ENCODE measurements around the gene ARHGEF12. TPM values are rescaled to one million over a fixed set of nuclear protein-coding genes. Genes with fewer than 3 reads are reported as not detected.
"Not testable (repeated sequence)": the region's sequence is repeated elsewhere in the genome, so short reads cannot be mapped to it uniquely, and the experiment has no call there.

Gene ARHGEF12
- total RNA-seq, 2 donors from 2014 or later, result 11.2 to 14.2 TPM

DNA sequence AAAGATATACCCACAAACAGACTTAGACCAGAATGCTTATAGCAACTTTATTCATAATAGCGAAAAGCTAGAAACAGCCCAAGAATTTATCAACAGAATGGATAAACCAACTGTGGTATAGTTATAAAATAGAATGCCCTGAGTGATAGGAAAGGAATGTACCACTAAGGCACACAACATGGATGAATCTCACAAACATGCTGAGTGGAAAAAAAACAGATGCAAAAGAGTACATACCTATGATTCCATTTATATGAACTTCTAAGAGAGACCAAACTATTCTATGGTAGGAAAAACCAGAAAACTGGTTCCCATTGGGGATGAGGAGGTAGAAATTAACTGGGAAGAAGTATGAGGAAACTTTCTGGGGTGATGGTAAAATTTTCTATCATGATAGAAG lies 134.9 kb downstream of the ARHGEF12 start:
- no peak for DNase-seq (ENCODE audit: low spot score in 2 of 2)
- Mint-ChIP-seq H3K9me3 (no peaks in the 10 kb centered on the region), H3K27ac (no peak overlapping the region), H3K36me3 (peaks cover 0 to 6% of the 10 kb centered on the region in 2 donors)
- no peak for ATAC-seq

DNA sequence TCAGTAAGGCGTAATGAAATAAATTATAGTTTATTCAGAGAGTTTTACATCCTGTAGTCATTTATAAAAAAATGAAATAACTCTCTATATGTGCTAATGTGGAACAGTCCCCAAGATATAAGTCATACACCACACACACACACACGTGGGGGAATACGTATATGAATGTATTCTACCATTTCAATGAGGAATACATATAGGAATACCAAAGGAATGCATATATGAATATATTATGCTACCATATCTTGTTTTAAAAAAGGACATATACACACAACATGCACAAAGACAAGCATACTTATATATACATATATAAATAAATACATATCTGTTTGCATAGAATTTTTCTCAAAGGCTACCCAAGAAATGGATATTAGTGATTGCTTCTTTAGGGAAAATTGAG lies 135.8 kb downstream of the ARHGEF12 start:
- no peak for DNase-seq (ENCODE audit: low spot score in 2 of 2)
- no peak for ATAC-seq
- H3K36me3 Mint-ChIP-seq, result peaks cover 4 to 6% of the 10 kb centered on the region in 2 donors

DNA sequence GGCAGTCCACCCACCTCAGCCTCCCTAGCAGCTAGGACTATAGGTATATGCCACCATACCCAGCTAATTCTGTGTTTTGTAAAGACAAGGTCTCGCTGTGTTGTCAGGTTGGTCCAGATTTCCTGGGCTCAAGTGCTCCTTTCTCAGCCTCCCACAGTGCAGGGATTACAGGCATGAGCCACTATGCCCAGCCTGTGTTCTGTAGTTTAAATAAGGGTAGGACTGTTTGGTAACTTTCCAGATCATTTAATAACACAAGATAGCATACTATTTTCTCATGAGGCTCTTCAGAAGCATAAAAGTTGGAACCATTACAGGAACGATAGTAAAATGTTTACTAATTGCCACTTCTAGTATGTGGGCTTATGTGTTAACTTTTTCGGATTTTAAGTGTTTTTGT lies 137.3 kb downstream of the ARHGEF12 start:
- Mint-ChIP-seq H3K27ac (no peak overlapping the region), H3K9me3 (no peaks in the 10 kb centered on the region), H3K36me3 (peaks cover 0 to 9% of the 10 kb centered on the region in 2 donors)
- ATAC-seq (no peak), DNase-seq (ENCODE audit: low spot score in 2 of 2) (no peak)

More for the DNA sequence above, 135.8 kb downstream of the ARHGEF12 start:
- Mint-ChIP-seq H3K27ac (no peak overlapping the region), H3K9me3 (no peaks in the 10 kb centered on the region)

DNA sequence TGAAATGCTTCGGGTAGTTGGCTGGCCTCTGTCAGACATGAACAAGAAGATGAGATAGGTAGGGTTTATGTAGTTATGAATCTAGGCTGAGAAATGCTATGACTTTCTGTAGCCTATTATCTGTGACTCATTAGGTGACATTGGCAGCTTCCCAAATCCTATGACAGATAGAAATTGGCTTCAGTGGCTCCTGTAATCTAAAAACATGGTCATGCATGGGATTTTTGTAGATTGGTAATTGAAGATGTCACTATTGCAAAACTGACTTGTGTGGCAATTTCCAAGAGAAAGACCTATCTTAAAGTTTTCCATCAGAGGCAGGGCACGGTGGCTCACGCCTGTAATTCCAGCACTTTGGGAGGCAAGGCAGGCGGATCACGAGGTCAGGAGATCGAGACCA lies 145.9 kb downstream of the ARHGEF12 start:
- Mint-ChIP-seq H3K27ac (no peak overlapping the region), H3K36me3 (peaks cover 0 to 17% of the 10 kb centered on the region in 2 donors), H3K9me3 (no peaks in the 10 kb centered on the region)
- ATAC-seq (no peak), DNase-seq (ENCODE audit: low spot score in 2 of 2) (no peak)

DNA sequence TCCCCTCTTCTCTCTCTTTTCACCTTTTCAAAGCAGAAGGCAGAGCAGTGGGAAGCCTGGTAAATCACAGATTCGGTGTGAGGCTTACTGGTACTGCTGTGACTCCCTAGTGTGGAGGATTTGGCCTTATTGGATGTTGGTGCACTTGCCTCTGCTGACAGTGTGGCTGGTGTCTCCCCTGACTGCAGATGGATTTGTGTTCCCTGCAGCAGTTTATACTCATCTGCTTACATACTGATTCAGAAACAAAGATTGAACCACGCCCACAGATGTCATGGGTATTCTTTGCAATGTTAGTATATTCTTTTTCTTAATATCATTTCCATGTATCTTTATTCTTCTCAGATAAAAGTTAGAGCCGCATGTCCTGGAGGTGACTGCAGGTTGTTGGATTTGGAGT lies 148.5 kb downstream of the ARHGEF12 start:
- no peaks in the 10 kb centered on the region for H3K9me3 Mint-ChIP-seq
- H3K27ac Mint-ChIP-seq, result no peak overlapping the region
- ATAC-seq, result no peak
- peaks cover 0 to 13% of the 10 kb centered on the region in 2 donors for H3K36me3 Mint-ChIP-seq
- no peak for DNase-seq (ENCODE audit: low spot score in 2 of 2)

GRCh38 chr11:120486138-120486537 lies 149.9 kb downstream of the ARHGEF12 start:
- DNase-seq (ENCODE audit: low spot score in 2 of 2) (no peak), ATAC-seq (no peak)
- Mint-ChIP-seq H3K27ac (no peak overlapping the region), H3K9me3 (no peaks in the 10 kb centered on the region), H3K36me3 (peaks cover 0 to 8% of the 10 kb centered on the region in 2 donors)

DNA sequence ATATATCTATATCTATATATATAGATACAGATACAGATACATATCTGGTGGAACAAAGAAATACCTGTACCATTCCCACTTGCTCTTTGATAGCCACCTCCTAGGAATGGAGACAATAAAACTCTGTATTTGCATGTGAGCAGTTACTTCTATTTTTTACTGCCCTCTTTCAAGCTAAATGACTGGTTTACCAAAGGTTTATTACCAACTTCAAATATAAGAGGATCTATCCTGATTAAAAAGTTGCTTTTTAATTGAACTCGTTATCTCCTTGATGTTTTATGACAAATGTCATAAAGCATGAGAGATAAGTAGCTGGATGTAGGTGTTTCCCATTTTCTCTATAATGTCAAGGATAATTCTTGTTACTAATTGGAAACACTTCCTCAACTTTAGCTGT lies 153.6 kb downstream of the ARHGEF12 start:
- Mint-ChIP-seq H3K9me3 (no peaks in the 10 kb centered on the region), H3K36me3 (peaks cover 0 to 5% of the 10 kb centered on the region in 2 donors), H3K27ac (no peak overlapping the region)
- no peak for DNase-seq (ENCODE audit: low spot score in 2 of 2)
- no peak for ATAC-seq

GRCh38 chr11:120492486-120492885 lies 156.3 kb downstream of the ARHGEF12 start:
- H3K36me3 Mint-ChIP-seq, result no peaks in the 10 kb centered on the region
- ATAC-seq (no peak), DNase-seq (ENCODE audit: low spot score in 2 of 2) (no peak)
- H3K9me3 Mint-ChIP-seq, result no peaks in the 10 kb centered on the region
- no peak overlapping the region for H3K27ac Mint-ChIP-seq

DNA sequence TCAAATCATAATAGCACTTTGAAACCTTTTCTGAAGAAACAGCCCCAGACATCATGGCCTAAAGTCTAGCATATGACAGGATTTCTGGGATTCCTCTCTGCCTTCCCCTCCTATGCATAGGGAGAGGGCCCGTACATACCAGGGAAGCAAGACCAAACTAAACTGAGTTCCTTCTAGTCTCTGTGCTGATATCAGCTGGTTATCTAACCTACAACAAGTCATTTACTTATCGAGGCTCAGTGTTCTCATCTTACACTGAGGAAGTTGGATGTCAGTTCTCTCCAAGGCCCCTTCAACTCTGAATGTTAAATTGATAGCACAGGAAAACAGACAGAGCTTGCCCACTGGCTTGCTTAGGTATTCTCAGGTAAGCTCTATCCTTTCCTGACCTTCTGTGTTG lies 158.4 kb downstream of the ARHGEF12 start:
- no peak for ATAC-seq
- H3K27ac Mint-ChIP-seq, result no peak overlapping the region

GRCh38 chr11:120499088-120499487 lies 162.9 kb downstream of the ARHGEF12 start:
- H3K36me3 Mint-ChIP-seq, result no peaks in the 10 kb centered on the region
- ATAC-seq, result no peak
- H3K27ac Mint-ChIP-seq, result no peak overlapping the region
- no peaks in the 10 kb centered on the region for H3K9me3 Mint-ChIP-seq
- DNase-seq (ENCODE audit: low spot score in 2 of 2), result no peak

More for the DNA sequence above, 158.4 kb downstream of the ARHGEF12 start:
- Mint-ChIP-seq H3K9me3 (no peaks in the 10 kb centered on the region), H3K36me3 (no peaks in the 10 kb centered on the region)
- no peak for DNase-seq (ENCODE audit: low spot score in 2 of 2)

DNA sequence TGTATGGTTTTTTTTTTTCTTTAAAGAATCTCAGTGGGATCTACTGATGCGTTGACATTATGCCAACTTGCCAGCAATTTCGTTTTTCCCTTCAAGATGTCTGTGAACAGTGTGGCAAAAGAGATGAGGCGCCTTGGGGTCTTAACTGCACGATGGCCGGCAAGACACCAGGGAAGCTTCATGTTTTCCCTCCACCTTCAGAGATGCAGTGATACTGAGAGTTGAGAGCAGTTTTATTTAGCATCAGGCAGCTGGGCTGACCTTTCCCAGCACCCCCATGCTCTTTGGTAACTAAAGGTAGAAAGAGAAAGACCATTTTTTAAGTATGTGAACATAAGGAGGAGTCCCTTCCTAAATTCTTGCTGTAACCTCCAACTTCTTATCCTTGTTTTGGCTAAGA lies 163.6 kb downstream of the ARHGEF12 start:
- no peaks in the 10 kb centered on the region for H3K36me3 Mint-ChIP-seq
- ATAC-seq (no peak), DNase-seq (ENCODE audit: low spot score in 2 of 2) (no peak)
- no peak overlapping the region for H3K27ac Mint-ChIP-seq
- H3K9me3 Mint-ChIP-seq, result no peaks in the 10 kb centered on the region

- no peaks in the 10 kb centered on the region for H3K9me3 Mint-ChIP-seq
- H3K36me3 Mint-ChIP-seq, result no peaks in the 10 kb centered on the region
- H3K27ac Mint-ChIP-seq, result no peak overlapping the region
- ATAC-seq, result no peak
- DNase-seq (ENCODE audit: low spot score in 2 of 2), result no peak
Observed at GRCh38 chr11:120500414-120501071, 164.3 kb downstream of the ARHGEF12 start.

- no peak overlapping the region for H3K27ac Mint-ChIP-seq
- H3K36me3 Mint-ChIP-seq, result no peaks in the 10 kb centered on the region
- DNase-seq (ENCODE audit: low spot score in 2 of 2) (no peak), ATAC-seq (no peak)
- H3K9me3 Mint-ChIP-seq, result no peaks in the 10 kb centered on the region
Observed at GRCh38 chr11:120501440-120501839, 165.2 kb downstream of the ARHGEF12 start.

DNA sequence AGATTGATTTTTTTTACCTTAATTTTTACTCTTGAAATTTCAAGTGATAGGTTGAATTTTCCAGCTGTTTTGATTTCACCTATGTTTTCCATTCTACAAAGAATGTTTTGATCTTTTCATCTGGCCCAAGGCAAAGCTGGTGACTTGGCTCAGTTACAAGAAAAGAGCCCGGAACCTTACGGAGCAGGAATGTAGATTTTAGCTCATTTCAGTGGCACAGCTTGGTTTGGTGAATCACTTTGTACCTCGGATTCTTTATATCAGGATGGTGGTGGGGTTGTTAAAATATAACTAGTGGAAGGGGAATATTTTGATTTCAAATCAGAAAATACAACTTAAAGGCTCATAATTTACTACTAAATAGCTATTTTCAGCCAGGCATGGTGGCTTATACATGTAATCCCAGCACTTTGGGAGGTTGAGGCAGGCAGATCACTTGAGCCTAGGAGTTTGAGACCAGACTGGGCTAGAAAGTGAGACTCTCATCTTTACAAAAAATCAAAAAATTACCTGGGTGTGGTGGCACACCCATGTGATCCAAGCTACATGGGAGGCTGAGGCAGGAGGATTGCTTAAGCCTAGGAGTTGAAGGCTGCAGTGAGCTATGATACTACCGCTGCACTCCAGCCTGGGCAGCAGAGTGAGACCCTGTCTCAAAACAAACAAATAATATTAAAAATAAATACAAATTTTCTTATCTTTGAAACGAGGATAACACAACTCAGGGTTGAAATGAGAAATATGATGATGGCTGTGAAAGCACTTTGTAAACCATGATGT lies 166.0 kb downstream of the ARHGEF12 start:
- ATAC-seq, result no peak
- Mint-ChIP-seq H3K9me3 (no peaks in the 10 kb centered on the region), H3K36me3 (no peaks in the 10 kb centered on the region), H3K27ac (no peak overlapping the region)
- DNase-seq (ENCODE audit: low spot score in 2 of 2), result no peak

DNA sequence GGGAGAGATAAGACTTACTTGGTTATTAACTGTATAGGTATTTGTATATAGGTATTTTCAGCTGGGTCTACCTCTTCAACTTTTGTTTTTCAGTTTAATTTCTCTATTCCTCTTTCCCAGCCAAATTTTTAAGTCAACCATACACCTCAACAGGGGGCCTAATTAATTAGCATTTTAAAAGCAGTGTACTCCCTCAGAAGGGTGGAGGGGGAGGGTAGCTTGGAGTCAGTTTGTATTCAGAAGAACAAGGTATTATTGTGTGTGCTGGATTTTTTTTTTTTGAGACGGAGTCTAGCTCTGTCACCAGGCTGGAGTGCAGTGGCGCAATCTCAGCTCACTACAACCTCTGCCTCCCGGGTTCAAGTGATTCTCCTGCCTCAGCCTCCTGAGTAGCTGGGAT lies 167.3 kb downstream of the ARHGEF12 start:
- H3K27ac Mint-ChIP-seq; H3K9me3 Mint-ChIP-seq; ATAC-seq; H3K36me3 Mint-ChIP-seq; DNase-seq (ENCODE audit: low spot score in 2 of 2): not testable (repeated sequence)

DNA sequence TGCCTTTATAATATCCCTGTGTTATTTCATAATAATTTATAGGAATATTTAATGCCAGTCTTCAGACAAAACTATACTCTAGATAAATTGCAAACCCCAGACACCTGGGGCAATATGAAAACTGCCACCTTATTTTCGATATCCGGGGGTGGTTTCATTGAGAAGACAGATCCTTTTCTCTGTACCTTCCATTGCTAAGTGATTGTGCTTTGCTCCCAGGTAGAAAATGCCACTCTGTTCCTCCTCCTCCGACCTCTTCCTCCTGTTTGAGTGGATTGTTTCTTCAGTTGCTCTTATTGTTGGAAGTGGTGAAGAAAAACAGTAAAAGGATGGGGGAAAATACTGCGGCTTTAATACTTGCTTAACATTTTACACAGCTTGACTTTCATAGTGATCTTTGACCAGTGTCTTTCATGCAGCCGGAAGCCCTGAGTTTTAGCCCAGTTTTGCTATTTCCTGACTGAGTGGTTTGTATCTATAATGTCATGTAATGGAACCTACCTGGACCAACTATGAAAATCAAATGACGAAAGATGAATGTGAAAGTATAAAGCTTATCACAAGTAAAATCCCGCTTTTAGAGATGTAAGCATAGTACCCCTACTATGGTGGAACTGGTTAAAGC lies 169.7 kb downstream of the ARHGEF12 start:
- DNase-seq (ENCODE audit: low spot score in 2 of 2) (no peak), ATAC-seq (no peak)
- H3K27ac Mint-ChIP-seq, result no peak overlapping the region
- no peaks in the 10 kb centered on the region for H3K9me3 Mint-ChIP-seq
- H3K36me3 Mint-ChIP-seq, result no peaks in the 10 kb centered on the region

GRCh38 chr11:120509346-120510053 lies 173.3 kb downstream of the ARHGEF12 start:
- Mint-ChIP-seq H3K9me3 (no peaks in the 10 kb centered on the region), H3K36me3 (no peaks in the 10 kb centered on the region), H3K27ac (no peak overlapping the region)
- no peak for ATAC-seq
- DNase-seq (ENCODE audit: low spot score in 2 of 2), result no peak

Measured in activated naive CD4-positive, alpha-beta T cell treated with anti-CD3 and anti-CD28 coated beads, Interleukin-2, amount 50 U/mL, for 72 hours (primary cell).